ENCODE measurements around the gene SLC25A21. TPM values are rescaled to one million over a fixed set of nuclear protein-coding genes. Genes with fewer than 3 reads are reported as not detected.

The SLC25A21 gene
- total and polyA plus RNA-seq, 2 of the 13 experiments (the other 11 are each of a cell fraction or from before 2014, with no cell fraction given): 1.9 to 2.9 TPM

DNA sequence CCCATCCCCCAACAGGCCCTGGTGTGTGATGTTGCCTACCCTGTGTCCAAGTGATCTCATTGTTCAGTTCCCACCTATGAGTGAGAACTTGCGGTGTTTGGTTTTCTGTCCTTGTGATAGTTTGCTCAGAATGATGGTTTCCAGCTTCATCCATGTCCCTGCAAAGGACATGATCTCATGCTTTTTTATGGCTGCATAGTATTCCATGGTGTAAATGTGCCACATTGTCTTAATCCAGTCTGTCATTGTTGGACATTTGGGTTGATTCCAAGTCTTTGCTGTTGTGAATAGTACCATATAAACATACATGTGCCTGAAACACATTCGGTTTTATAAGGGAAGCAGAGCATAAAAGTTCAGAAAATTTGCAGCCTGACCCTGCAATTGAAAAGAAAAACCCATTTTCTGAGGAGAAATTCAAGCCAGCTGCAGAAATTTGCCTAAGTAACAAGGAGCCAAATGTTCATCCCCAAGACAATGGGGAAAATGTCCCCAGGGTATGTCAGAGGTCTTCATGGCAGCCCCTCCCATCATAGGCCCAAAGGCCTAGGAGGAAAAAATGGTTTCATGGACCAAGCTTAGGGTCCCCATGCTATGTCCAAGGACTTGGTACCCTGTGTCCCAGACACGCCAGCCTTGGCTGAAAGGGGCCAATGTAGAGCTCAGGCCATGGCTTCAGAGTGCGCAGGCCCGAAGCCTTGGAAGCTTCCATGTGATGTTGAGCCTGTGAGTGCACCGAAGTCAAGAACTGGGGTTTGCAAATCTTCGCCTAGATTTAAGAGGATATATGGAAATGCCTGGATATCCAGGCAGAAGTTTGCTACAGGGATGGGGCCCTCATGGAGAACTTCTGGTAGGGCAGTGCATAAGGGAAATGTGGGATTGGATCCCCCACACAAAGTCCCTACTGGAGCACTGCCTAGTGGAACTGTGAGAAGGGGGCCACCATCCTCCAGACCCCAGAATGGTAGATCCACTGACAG is 33.5 kb upstream of the SLC25A21 start (continued):
- 0 out of 2 replicates have a peak, but pooled peaks have one; percentile 26 for TF ChIP-seq SALL2 (CRISPR knock-in tag; IDR thresholded peaks at IDR 0.05)
- peak; percentile 65; the same call in 1 of the 2 replicates for TF ChIP-seq NFE2L1 (CRISPR knock-in tag; IDR thresholded peaks at IDR 0.05; ENCODE audit: borderline replicate concordance)
- 0 out of 2 replicates have a peak, but pooled peaks have one; percentile 62 for TF ChIP-seq CBX5 (CRISPR knock-in tag; IDR thresholded peaks at IDR 0.05; ENCODE audit: borderline replicate concordance)
- peak; percentile 41 for TF ChIP-seq CBX1 (IDR thresholded peaks at IDR 0.05; ENCODE audit: low read depth)
- TF ChIP-seq KDM1A (CRISPR knock-in tag; IDR thresholded peaks at IDR 0.05): 0 out of 2 replicates have a peak, but pooled peaks have one; percentile 32
- TF ChIP-seq SETDB1 (CRISPR knock-in tag; IDR thresholded peaks at IDR 0.05; ENCODE audit: borderline replicate concordance): peak; percentile 87
- TF ChIP-seq ZNF563 (CRISPR knock-in tag; IDR thresholded peaks at IDR 0.05): peak; percentile 36; the same call in 1 of the 2 replicates
- 0 out of 2 replicates have a peak, but pooled peaks have one; percentile 26 for TF ChIP-seq ZFP41 (CRISPR knock-in tag; IDR thresholded peaks at IDR 0.05; ENCODE audit: borderline replicate concordance)
- TF ChIP-seq ZFY (CRISPR knock-in tag; IDR thresholded peaks at IDR 0.05): 0 out of 2 replicates have a peak, but pooled peaks have one; percentile 1
- TF ChIP-seq, protein P1, sequence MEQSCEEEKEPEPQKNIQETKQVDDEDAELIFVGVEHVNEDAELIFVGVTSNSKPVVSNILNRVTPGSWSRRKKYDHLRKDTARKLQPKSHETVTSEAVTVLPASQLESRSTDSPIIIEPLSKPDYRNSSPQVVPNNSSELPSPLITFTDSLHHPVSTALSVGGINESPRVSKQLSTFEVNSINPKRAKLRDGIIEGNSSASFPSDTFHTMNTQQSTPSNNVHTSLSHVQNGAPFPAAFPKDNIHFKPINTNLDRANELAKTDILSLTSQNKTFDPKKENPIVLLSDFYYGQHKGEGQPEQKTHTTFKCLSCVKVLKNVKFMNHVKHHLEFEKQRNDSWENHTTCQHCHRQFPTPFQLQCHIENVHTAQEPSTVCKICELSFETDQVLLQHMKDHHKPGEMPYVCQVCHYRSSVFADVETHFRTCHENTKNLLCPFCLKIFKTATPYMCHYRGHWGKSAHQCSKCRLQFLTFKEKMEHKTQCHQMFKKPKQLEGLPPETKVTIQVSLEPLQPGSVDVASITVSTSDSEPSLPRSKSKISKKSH (CRISPR knock-in tag; IDR thresholded peaks at IDR 0.05; ENCODE audit: borderline replicate concordance): peak; percentile 96
- TF ChIP-seq JUND (CRISPR knock-in tag; IDR thresholded peaks at IDR 0.05): peak; percentile 20; the same call in 1 of the 2 replicates
- TF ChIP-seq ZNF225 (CRISPR knock-in tag; IDR thresholded peaks at IDR 0.05): peak; percentile 62; the same call in 1 of the 2 replicates
- TF ChIP-seq ZSCAN5A (CRISPR knock-in tag; IDR thresholded peaks at IDR 0.05; ENCODE audit: borderline replicate concordance): peak; percentile 32; the same call in 1 of the 2 replicates
- 0 out of 2 replicates have a peak, but pooled peaks have one; percentile 49 for TF ChIP-seq HIVEP1 (CRISPR knock-in tag; IDR thresholded peaks at IDR 0.05)
